HEK293 (cell line): ENCODE data around the gene RNASEH2A.

ENCODE experiments used
- EGR2 ChIP-seq: fragments of 450-650 bp; formaldehyde crosslinking; IDR thresholded peaks from 2 replicates; pipeline ENCODE4 v1.5.1; 2016; ENCODE audit warnings: low read depth, missing biosample characterization, missing genetic modification characterization
- IKZF3 ChIP-seq: fragments of 450-650 bp; IDR thresholded peaks from 2 replicates; pipeline ENCODE4 v1.5.0; 2018; ENCODE audit warnings: missing biosample characterization, mild to moderate bottlenecking, missing genetic modification characterization, moderate library complexity
- KLF10 ChIP-seq: fragments of 450-650 bp; IDR thresholded peaks from 2 replicates; pipeline ENCODE4 v1.5.1; 2018; ENCODE audit warnings: missing biosample characterization, mild to moderate bottlenecking, missing genetic modification characterization
- RBAK ChIP-seq: fragments of 450-650 bp; formaldehyde crosslinking; IDR thresholded peaks from 2 replicates; pipeline ENCODE4 v1.5.1; 2016; ENCODE audit warnings: missing biosample characterization, missing genetic modification characterization
- SETDB1 ChIP-seq: IDR thresholded peaks from one replicate; pipeline ENCODE4 v1.6.1; 2017; ENCODE audit warnings: mild to moderate bottlenecking, low read length, moderate library complexity, mixed read lengths; ENCODE audit not compliant: insufficient read length
- SP7 ChIP-seq: fragments of 450-650 bp; formaldehyde crosslinking; IDR thresholded peaks from 2 replicates; pipeline ENCODE4 v1.5.1; 2016; ENCODE audit warnings: missing biosample characterization, missing genetic modification characterization
- TCF7L2 ChIP-seq: IDR thresholded peaks from 2 replicates; pipeline ENCODE4 v1.6.1; 2011; ENCODE audit warnings: low read depth, mild to moderate bottlenecking, inconsistent platforms, low read length, moderate library complexity, borderline replicate concordance
- ZNF146 ChIP-seq: fragments of 450-650 bp; formaldehyde crosslinking; IDR thresholded peaks from 2 replicates; pipeline ENCODE4 v1.5.1; 2016; ENCODE audit warnings: missing biosample characterization, missing genetic modification characterization
- ZNF174 ChIP-seq: fragments of 450-650 bp; formaldehyde crosslinking; IDR thresholded peaks from 2 replicates; pipeline ENCODE4 v1.5.0; 2017; ENCODE audit warnings: missing biosample characterization, mild to moderate bottlenecking, missing genetic modification characterization
- ZNF24 ChIP-seq: fragments of 450-650 bp; formaldehyde crosslinking; IDR thresholded peaks from 2 replicates; pipeline ENCODE4 v1.5.1; 2016; ENCODE audit warnings: missing biosample characterization, missing genetic modification characterization
- ZNF248 ChIP-seq: fragments of 450-650 bp; formaldehyde crosslinking; IDR thresholded peaks from 2 replicates; pipeline ENCODE4 v1.5.1; 2017; ENCODE audit warnings: missing biosample characterization, missing genetic modification characterization
- ZNF561 ChIP-seq: fragments of 450-650 bp; IDR thresholded peaks from 2 replicates; pipeline ENCODE4 v1.5.1; 2018; ENCODE audit warnings: missing biosample characterization, missing genetic modification characterization, borderline replicate concordance
- ZNF677 ChIP-seq: fragments of 450-650 bp; IDR thresholded peaks from 2 replicates; pipeline ENCODE4 v1.5.0; 2018; ENCODE audit warnings: missing biosample characterization, mild to moderate bottlenecking, missing genetic modification characterization, moderate library complexity
- ZNF792 ChIP-seq: fragments of 450-650 bp; formaldehyde crosslinking; IDR thresholded peaks from 2 replicates; pipeline ENCODE4 v1.5.1; 2016; ENCODE audit warnings: missing biosample characterization, missing genetic modification characterization
- ZNF843 ChIP-seq: fragments of 450-650 bp; formaldehyde crosslinking; IDR thresholded peaks from 2 replicates; pipeline ENCODE4 v1.5.1; 2016; ENCODE audit warnings: missing biosample characterization, missing genetic modification characterization
- TF ChIP-seq, protein P1 (sequence below): fragments of 450-650 bp; formaldehyde crosslinking; IDR thresholded peaks from 2 replicates; pipeline ENCODE4 v1.5.1; 2016; ENCODE audit warnings: missing biosample characterization, missing genetic modification characterization
- TF ChIP-seq, protein P2 (sequence below): fragments of 450-650 bp; formaldehyde crosslinking; IDR thresholded peaks from 2 replicates; pipeline ENCODE4 v1.5.1; 2016; ENCODE audit warnings: missing biosample characterization, missing genetic modification characterization
- TF ChIP-seq, protein P3 (sequence below): fragments of 450-650 bp; formaldehyde crosslinking; IDR thresholded peaks from 2 replicates; pipeline ENCODE4 v1.5.0; 2017; ENCODE audit warnings: missing biosample characterization, missing genetic modification characterization, borderline replicate concordance
- TF ChIP-seq, protein P4 (sequence below): fragments of 450-650 bp; formaldehyde crosslinking; IDR thresholded peaks from 2 replicates; pipeline ENCODE4 v1.5.1; 2016; ENCODE audit warnings: missing biosample characterization, missing genetic modification characterization, borderline replicate concordance
- TF ChIP-seq, protein P5 (sequence below): fragments of 450-650 bp; formaldehyde crosslinking; IDR thresholded peaks from 2 replicates; pipeline ENCODE4 v1.5.1; 2016; ENCODE audit warnings: missing biosample characterization, missing genetic modification characterization
- TF ChIP-seq, protein P6 (sequence below): fragments of 450-650 bp; formaldehyde crosslinking; IDR thresholded peaks from 2 replicates; pipeline ENCODE4 v1.5.1; 2016; ENCODE audit warnings: missing biosample characterization, missing genetic modification characterization

Gene RNASEH2A

DNA sequence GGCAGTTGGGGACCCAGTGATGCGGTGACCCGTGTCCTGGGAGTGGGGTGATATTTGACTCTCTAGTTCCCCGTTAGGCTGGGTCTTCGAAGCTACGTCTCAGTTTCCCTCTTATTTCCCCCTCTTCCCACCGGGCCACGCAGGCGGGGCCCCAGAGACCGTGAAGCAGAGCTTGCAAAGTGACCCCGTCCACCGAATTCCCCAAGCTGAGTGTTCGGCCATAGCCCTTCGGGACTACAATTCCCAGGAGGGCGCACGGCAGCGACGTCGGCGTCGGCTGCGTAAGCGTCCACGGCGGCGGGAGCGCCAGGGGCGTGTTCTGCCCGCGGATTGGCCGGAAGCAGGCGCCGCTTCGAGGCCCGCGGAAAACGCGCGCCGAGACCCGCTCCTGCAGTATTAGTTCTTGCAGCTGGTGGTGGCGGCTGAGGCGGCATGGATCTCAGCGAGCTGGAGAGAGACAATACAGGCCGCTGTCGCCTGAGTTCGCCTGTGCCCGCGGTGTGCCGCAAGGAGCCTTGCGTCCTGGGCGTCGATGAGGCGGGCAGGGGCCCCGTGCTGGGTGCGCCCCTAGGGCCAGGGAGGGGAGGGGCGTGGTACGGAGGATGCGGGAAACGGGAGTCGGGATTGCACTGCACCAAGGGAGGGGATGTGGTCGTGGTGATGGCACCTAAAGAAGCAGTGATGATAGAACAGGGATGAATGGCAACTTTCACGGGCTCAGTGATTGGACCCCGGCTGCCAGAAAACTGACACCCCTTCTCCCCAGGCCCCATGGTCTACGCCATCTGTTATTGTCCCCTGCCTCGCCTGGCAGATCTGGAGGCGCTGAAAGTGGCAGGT is at the start of gene RNASEH2A (continued):
- TF ChIP-seq, protein P1, sequence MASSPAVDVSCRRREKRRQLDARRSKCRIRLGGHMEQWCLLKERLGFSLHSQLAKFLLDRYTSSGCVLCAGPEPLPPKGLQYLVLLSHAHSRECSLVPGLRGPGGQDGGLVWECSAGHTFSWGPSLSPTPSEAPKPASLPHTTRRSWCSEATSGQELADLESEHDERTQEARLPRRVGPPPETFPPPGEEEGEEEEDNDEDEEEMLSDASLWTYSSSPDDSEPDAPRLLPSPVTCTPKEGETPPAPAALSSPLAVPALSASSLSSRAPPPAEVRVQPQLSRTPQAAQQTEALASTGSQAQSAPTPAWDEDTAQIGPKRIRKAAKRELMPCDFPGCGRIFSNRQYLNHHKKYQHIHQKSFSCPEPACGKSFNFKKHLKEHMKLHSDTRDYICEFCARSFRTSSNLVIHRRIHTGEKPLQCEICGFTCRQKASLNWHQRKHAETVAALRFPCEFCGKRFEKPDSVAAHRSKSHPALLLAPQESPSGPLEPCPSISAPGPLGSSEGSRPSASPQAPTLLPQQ (tag by site-specific recombination), result peak; percentile 89
- TF ChIP-seq, protein P2, sequence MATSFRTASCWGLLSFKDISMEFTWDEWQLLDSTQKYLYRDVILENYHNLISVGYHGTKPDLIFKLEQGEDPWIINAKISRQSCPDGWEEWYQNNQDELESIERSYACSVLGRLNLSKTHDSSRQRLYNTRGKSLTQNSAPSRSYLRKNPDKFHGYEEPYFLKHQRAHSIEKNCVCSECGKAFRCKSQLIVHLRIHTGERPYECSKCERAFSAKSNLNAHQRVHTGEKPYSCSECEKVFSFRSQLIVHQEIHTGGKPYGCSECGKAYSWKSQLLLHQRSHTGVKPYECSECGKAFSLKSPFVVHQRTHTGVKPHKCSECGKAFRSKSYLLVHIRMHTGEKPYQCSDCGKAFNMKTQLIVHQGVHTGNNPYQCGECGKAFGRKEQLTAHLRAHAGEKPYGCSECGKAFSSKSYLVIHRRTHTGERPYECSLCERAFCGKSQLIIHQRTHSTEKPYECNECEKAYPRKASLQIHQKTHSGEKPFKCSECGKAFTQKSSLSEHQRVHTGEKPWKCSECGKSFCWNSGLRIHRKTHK (tag by site-specific recombination), result no peak
- TF ChIP-seq, protein P3, sequence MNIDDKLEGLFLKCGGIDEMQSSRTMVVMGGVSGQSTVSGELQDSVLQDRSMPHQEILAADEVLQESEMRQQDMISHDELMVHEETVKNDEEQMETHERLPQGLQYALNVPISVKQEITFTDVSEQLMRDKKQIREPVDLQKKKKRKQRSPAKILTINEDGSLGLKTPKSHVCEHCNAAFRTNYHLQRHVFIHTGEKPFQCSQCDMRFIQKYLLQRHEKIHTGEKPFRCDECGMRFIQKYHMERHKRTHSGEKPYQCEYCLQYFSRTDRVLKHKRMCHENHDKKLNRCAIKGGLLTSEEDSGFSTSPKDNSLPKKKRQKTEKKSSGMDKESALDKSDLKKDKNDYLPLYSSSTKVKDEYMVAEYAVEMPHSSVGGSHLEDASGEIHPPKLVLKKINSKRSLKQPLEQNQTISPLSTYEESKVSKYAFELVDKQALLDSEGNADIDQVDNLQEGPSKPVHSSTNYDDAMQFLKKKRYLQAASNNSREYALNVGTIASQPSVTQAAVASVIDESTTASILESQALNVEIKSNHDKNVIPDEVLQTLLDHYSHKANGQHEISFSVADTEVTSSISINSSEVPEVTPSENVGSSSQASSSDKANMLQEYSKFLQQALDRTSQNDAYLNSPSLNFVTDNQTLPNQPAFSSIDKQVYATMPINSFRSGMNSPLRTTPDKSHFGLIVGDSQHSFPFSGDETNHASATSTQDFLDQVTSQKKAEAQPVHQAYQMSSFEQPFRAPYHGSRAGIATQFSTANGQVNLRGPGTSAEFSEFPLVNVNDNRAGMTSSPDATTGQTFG (tag by site-specific recombination), result no peak
- TF ChIP-seq, protein P4, sequence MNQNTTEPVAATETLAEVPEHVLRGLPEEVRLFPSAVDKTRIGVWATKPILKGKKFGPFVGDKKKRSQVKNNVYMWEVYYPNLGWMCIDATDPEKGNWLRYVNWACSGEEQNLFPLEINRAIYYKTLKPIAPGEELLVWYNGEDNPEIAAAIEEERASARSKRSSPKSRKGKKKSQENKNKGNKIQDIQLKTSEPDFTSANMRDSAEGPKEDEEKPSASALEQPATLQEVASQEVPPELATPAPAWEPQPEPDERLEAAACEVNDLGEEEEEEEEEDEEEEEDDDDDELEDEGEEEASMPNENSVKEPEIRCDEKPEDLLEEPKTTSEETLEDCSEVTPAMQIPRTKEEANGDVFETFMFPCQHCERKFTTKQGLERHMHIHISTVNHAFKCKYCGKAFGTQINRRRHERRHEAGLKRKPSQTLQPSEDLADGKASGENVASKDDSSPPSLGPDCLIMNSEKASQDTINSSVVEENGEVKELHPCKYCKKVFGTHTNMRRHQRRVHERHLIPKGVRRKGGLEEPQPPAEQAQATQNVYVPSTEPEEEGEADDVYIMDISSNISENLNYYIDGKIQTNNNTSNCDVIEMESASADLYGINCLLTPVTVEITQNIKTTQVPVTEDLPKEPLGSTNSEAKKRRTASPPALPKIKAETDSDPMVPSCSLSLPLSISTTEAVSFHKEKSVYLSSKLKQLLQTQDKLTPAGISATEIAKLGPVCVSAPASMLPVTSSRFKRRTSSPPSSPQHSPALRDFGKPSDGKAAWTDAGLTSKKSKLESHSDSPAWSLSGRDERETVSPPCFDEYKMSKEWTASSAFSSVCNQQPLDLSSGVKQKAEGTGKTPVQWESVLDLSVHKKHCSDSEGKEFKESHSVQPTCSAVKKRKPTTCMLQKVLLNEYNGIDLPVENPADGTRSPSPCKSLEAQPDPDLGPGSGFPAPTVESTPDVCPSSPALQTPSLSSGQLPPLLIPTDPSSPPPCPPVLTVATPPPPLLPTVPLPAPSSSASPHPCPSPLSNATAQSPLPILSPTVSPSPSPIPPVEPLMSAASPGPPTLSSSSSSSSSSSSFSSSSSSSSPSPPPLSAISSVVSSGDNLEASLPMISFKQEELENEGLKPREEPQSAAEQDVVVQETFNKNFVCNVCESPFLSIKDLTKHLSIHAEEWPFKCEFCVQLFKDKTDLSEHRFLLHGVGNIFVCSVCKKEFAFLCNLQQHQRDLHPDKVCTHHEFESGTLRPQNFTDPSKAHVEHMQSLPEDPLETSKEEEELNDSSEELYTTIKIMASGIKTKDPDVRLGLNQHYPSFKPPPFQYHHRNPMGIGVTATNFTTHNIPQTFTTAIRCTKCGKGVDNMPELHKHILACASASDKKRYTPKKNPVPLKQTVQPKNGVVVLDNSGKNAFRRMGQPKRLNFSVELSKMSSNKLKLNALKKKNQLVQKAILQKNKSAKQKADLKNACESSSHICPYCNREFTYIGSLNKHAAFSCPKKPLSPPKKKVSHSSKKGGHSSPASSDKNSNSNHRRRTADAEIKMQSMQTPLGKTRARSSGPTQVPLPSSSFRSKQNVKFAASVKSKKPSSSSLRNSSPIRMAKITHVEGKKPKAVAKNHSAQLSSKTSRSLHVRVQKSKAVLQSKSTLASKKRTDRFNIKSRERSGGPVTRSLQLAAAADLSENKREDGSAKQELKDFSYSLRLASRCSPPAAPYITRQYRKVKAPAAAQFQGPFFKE (tag by site-specific recombination), result no peak
- TF ChIP-seq KLF10 (tag by site-specific recombination) (peak; percentile 81; the same call in 1 of the 2 replicates), TCF7L2 (no peak), ZNF792 (tag by site-specific recombination) (no peak), ZNF248 (tag by site-specific recombination) (no peak), ZNF677 (no peak), SETDB1 (no peak), ZNF146 (no peak; the same call in 1 of the 2 replicates), ZNF561 (peak; percentile 98), RBAK (tag by site-specific recombination) (no peak), ZNF174 (tag by site-specific recombination) (no peak), ZNF24 (tag by site-specific recombination) (0 out of 2 replicates have a peak, but pooled peaks have one; percentile 32), EGR2 (tag by site-specific recombination) (no peak), IKZF3 (tag by site-specific recombination) (0 out of 2 replicates have a peak, but pooled peaks have one; percentile 2), SP7 (tag by site-specific recombination) (peak; percentile 85; the same call in 1 of the 2 replicates), ZNF843 (tag by site-specific recombination) (0 out of 2 replicates have a peak, but pooled peaks have one; percentile 39)
- TF ChIP-seq, protein P5, sequence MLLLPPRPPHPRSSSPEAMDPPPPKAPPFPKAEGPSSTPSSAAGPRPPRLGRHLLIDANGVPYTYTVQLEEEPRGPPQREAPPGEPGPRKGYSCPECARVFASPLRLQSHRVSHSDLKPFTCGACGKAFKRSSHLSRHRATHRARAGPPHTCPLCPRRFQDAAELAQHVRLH (tag by site-specific recombination), result 0 out of 2 replicates have a peak, but pooled peaks have one; percentile 53
- TF ChIP-seq, protein P6, sequence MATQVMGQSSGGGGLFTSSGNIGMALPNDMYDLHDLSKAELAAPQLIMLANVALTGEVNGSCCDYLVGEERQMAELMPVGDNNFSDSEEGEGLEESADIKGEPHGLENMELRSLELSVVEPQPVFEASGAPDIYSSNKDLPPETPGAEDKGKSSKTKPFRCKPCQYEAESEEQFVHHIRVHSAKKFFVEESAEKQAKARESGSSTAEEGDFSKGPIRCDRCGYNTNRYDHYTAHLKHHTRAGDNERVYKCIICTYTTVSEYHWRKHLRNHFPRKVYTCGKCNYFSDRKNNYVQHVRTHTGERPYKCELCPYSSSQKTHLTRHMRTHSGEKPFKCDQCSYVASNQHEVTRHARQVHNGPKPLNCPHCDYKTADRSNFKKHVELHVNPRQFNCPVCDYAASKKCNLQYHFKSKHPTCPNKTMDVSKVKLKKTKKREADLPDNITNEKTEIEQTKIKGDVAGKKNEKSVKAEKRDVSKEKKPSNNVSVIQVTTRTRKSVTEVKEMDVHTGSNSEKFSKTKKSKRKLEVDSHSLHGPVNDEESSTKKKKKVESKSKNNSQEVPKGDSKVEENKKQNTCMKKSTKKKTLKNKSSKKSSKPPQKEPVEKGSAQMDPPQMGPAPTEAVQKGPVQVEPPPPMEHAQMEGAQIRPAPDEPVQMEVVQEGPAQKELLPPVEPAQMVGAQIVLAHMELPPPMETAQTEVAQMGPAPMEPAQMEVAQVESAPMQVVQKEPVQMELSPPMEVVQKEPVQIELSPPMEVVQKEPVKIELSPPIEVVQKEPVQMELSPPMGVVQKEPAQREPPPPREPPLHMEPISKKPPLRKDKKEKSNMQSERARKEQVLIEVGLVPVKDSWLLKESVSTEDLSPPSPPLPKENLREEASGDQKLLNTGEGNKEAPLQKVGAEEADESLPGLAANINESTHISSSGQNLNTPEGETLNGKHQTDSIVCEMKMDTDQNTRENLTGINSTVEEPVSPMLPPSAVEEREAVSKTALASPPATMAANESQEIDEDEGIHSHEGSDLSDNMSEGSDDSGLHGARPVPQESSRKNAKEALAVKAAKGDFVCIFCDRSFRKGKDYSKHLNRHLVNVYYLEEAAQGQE (tag by site-specific recombination), result 0 out of 2 replicates have a peak, but pooled peaks have one; percentile 31
- TF ChIP-seq, all 188 proteins: peak for 69
